NCI-H69 (cell line): Measurements from ENCODE around the gene CLDND2.

Source experiments
- DNase-seq: peaks from one replicate; lab custom pipeline; 2025; lab: John Stamatoyannopoulos, UW

The CLDND2 gene

DNA sequence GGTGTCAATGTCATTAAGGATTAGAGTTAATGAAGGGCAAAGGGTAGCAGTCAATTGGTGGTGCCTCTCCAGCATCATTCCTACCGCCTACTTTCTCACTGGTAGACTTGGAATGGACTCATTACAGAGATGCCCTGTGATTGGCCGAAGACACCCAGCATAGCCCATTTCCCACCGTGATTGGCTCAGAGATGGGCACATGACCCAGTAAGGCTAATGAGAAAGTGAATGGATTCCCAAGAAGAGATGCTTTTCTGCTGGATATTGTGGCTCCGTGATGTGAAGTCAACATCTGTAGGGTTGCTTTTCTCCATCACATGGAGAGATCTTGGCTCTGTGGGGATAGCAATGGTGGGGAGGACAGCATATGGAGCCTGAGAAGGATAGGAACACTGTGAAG, 38.4 kb downstream of the CLDND2 start:
- DNase-seq = no peak

DNA sequence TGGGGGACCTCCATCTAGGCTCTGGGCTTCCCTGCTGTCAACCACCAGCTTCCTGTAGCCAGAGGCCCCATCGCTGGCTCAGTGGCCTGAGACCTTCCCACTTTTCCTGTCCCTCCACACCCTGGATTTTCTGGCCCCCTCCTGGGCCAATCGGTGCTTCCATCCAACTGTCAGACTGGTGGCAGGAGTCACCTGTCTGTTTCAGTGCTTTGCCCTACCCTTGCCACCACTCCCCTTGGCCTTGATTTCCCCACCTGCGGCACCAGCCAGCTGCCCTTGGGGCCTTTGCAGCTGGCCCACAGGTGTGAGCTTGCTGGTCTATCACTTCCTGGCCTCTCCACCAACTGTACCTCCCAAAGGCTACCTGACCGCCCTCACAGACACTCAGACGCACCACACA, 39.4 kb downstream of the CLDND2 start:
- DNase-seq = no peak

DNA sequence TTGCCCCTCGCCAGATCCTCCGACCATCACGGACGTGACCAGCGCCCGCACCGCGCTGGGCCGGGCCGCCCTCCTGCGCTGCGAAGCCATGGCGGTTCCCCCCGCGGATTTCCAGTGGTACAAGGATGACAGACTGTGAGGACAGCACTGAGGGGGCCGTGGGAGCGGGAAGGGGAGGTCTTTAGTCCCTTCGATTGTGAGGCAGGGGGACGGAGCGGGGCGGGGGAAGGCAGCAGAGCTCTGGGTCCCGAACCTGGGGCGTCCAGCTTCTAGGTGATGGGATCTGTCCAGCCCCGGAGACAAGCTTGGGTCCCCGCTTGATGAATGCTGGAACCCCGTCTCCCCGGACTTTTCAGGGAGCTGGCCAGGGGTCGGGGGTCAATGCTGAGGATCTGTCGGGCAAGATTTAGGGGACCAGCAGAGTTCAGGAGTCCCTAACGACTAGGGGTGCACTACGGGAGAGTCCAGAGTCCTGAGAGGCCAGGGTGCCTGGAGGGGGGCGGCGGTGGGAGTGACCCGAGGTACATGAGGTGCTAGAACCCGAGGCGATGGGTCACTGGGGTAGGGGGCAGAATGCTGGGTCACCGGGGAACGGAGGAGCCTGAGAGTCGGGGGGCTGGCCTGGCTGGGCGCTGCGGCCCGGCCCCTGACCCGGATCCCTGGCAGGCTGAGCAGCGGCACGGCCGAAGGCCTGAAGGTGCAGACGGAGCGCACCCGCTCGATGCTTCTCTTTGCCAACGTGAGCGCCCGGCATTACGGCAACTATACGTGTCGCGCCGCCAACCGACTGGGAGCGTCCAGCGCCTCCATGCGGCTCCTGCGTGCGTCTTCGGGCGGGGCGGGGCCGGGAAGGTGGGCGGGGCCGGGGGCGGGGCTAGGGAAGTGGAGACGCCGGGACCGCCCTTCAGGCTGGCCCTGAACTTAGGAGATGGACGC, 41.5 kb downstream of the CLDND2 start:
- DNase-seq = no peak

DNA sequence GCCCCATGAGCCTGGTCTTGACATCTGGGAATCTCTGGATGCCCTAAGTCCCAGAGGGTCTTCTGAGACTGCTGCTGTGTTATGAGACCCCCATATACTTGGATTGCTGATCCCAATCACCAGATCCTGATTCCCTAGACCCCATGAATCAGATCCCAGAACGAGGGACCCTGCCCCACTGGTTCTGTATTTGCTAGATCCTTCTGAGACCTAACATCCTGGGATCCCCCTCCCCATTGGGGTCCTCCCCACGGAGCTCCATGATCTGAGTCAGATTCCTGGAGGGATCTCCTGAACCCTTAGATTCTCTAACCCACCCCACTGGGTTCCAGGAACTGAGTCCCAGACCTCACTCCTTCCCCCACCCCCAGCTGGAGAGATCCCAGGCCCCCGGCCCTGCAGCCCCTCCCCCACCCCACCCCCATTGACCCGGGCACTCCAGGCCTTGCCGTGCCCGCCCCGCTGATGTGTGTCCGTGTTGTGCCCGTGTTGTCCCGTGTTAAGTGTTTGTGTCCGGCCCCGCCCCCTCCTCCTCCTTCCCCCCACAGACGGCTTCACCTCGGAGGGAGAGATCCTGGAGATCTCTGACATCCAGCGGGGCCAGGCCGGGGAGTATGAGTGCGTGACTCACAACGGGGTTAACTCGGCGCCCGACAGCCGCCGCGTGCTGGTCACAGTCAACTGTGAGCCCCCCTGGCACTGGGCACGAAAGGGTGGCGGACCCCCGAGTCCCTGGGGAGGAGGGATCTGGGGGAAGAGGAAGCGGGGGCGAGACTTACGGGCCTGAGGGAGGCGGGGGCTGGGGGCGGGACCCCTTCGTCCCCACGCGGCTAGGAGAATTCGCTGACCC, 42.4 kb downstream of the CLDND2 start:
- DNase-seq = no peak

DNA sequence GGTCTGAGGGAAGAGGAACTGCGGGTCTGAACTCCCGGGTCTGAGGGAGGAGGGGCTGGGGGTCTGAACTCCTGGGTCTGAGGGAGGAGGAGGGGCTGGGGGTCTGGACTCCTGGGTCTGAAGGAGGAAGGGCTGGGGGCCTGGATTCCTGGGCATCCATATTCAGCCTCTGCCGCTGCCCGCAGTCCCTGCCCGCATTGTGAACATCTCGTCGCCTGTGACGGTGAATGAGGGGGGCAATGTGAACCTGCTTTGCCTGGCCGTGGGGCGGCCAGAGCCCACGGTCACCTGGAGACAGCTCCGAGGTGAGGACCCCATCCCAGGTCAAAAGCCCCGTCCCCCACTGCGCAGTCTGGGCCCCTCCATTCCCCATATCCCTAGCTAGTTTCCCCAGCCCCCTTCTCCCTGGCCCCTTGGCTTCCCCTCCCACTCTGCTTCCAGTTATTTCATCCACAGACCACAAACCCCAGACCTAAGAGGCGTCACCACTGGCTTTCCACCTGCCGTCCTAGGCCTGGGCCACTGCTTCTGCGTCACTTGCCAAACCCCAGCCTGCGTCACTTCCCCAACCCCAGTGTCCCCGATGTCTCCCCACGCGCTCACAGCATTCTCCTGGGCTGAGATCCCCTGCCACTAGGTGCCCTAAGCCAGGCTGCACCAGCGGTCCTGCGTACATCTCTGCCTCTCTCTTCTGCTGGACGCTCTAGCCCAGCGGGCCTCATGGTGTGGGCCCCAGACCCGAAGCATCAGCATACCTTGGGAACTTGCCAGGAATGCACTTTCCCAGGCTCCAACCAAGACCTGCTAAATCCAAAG, 43.4 kb downstream of the CLDND2 start:
- DNase-seq = no peak

DNA sequence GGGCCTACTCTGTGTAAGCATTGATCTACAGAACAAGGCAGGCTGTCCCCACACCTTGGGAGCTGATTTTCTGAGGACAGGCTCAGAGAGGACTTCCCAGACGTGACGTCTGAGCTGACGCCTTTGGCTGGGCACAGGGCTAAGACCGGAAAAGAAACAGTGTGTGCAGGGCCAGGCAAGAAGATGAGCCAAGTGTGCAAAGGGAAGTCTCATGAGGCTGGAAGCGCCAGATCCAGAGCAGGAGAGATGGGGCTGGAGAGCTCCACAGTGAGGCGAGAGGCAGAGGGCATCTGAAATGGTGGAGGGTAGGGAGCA, 44.7 kb downstream of the CLDND2 start:
- DNase-seq = no peak

DNA sequence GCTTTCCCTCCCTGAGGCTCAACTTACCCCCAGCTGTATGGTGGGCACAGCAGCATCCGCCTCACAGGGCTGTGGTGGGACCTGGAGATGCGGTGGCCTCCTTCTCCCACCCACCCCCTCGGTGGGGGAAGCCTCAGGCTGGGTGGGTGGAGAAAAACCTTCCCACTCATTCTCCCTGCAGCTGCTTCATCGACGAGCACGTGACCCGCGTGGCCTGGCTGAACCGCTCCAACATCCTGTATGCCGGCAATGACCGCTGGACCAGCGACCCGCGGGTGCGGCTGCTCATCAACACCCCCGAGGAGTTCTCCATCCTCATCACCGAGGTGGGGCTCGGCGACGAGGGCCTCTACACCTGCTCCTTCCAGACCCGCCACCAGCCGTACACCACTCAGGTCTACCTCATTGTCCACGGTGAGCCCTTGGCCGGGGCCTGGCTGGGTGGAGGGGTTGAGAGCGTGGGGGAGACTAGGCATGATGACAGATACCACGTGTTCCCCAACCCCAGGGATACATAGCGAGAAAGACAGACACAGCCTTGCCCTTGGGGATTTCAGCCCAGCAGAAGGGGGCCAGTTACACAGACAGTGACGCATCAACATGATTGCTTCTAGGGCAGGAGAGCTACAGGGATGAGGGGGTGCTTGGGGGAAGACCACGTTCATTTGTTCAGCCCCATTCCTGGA, 45.2 kb downstream of the CLDND2 start:
- DNase-seq = no peak

DNA sequence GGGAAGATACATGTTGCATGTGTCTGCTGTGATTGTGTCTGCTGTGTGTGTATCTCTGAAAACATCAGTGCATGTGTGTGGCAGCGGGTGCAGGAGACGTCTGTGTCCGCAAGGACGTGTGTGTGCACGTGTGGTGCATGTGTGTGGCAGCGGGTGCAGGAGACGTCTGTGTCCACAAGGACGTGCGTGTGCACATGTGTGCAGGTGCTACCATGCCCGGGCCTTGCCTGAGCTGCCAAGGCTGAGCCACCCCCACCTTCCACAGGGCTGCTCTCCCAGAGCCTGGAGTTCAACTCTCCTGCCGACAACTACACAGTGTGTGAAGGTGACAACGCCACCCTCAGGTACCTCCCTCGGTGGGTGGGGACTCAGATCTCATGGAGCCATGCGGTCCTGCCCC, 47.0 kb downstream of the CLDND2 start:
- DNase-seq = no peak

DNA sequence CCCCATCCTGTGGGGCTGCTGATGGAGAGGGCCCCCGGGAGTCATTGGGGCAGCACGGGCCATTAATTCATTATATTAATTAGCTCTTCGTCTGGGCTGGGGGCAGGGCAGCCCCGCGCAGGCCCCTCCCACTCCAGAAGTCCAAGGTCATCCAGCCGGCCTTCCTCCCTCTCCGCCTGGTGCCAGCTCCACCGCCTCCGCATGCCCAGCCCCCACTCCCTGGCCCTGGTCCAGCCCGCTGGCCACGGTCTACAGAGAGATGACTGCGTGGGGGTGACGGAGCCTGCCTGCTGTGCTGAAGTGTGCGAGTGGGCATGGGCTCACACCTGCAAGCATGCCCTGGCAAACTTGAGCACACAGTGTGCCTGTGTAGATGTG, 48.5 kb downstream of the CLDND2 start:
- DNase-seq = no peak

DNA sequence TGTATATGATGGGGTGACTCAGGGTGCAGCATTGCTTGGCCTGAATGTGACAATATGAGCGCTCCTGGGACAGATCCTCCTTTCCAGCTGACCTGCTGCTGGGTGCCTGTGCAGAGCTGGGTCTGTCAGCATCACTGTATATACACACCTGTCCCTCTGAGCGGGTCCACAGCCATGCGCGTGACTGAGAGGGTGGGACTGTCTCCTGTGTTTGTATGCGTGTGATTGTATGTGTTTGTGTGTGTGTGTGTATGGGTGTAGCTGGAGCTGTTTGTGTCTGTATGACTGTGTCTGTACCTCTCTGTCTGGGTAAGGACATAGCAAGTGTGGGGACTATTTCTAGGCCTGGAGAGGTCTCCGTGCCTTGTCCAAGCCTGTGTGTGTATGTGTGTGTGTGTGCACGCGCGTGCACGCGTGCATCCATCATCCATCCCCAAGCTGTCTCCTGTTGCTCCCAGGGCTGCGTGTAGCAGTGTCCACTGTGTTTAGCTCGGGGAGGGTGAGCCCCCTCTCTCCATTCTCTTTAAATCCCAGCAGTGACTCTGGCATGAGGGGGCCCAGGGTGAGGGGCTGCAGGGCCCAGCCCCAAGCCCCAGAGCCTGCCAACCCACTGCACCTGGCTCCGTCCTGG, 49.0 kb downstream of the CLDND2 start:
- DNase-seq = no peak

DNA sequence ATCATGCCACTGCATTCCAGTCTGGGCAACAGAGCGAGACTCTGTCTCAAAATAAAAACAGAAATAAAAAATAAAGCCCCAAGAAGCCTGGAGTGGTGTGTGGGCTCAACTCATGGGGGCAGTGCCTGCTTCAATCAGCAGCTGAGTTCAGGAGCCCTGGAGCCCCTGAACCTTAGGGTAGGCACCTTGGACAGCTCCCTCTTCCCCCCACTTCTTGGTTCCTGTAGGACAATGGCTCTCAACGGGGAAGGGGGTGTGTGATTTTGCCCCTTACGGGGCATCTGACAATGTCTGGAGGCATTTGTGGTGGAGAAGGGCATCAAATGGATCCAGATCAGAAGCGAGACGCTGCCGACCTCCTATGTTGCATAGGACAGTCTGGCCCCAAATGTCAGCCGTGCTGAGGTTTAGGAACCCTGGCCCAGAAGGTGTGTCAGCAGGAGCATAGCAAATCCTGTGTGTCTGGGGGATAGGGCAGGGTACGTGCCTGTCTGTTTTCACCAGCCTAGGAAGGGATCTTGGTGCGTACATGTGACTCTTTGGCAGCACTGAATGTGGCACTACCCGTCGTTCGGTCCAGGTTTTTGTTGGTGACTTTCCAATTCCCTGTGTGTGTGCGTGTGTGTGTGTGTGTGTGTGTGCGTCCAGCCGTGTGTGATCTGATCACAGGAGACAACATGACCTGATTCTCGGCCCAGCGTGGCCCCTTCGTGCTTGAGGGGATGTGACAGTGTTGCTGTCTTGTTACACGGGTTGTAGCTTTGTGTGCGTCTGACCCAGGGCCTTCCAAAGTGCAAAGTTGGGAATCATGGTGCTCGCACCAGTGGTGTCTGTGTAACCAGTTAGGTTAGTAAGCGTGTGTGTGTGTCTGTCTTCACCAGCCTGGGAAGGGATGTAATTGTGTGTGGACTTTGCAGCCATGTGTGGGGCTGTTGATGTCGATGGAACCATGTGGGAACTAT, 49.8 kb downstream of the CLDND2 start:
- no peak for DNase-seq

DNA sequence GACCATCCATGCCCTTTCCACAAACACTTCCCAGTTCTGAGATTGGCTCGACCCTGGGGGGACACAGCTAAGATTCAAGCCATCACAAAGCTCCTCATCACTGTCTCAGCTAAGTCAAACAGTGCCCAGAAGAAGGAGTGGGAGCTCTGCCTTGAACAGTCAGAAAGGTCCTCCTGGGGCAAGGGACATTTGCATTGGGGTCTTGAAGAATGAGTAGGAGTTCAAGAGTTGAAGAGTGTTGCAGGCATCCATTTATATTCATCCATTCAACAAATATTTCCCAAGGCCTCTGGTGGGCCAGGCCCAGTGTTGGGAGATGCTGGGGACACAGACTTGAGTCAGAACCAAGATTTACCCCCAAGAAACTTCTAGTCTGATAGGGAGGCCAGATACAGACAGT, 50.8 kb downstream of the CLDND2 start:
- DNase-seq = no peak

DNA sequence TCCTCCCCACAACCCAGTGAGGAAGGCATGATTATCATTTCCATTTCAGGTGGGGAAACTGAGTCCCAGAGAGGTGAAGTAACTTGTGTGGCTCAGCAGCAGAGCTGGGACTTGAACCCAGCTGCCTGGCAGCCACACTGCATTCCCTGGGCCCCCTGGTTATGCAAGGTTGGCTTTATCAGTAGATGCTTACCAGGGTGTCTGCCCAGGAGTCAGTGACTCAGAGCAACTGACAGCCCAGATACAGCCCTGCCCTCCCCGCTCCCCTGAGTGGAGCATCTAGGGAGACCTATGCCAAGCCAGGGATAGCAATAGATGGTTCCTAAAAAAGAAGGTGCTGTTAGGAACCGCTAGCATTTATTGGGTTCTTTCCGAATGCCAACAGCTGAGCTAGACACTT, 51.4 kb downstream of the CLDND2 start:
- DNase-seq = no peak
